Thyroid gland (tissue), 4 donors: Measurements from ENCODE around the gene TBC1D22A.

Experiments used
- POLR2A ChIP-seq, 2 donors: fragments of 450-650 bp; IDR thresholded peaks; one replicate each; pipeline ENCODE4 v1.6.1; 2017; ENCODE audit warnings: antibody characterized with exemption in 2 of 2, mild to moderate bottlenecking in 2 of 2, moderate library complexity in 1 of 2
- TF ChIP-seq, protein P1 (sequence below), 6 experiments: fragments of 200-600 bp in 3 of 6; fragments of 450-650 bp in 3 of 6; sonication (generic) in 3 of 6; IDR thresholded peaks; one replicate each; pipeline ENCODE4 v1.5.1; 2016 to 2019; ENCODE audit warnings: antibody characterized with exemption in 6 of 6, mild to moderate bottlenecking in 2 of 6, inconsistent platforms in 1 of 6, moderate library complexity in 1 of 6

DNA sequence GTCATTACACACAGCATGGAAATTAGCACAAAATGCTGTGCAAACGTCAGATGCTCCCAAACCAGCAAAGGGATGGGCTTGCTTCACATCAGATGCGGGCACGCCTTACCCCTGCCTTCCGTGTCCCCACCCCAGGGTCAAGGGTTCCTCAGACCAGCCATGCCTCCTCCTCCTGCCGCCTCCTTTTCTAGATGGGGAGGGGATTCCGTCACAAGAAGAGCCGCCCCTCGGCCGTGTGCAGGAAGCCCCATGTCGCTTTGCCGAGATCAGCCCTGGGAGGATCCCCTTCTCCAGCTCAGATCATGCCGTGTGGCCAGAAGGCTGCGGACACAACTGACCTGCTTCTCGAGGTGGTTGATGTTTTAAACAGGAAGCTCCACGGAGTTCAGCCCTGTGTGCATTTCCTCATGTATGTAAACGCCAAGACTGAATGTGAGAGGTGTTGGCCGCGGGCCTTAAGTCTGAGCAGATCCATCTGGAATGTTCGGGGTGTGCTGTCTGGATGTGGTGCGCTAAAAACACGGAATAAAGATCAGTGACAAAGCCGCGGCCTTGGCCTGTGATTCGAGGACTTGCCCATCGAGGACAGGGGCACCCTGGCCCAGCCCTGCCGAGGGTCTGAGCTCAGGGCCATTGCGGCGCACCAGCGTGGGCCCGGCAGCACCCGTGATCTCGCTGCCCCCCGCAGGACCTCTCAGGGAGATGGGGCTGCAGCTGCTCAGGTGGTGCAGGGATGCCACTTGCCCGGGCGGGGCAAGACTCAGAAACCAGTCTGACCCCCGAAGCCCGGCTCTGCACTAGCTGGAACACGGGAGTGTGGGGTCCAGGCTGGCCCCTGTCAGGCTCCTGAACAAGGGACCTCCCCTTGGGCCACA, 412.9 kb downstream of the TBC1D22A start:
- no peak for TF ChIP-seq POLR2A (IDR thresholded peaks at IDR 0.05)
- TF ChIP-seq, protein P1, sequence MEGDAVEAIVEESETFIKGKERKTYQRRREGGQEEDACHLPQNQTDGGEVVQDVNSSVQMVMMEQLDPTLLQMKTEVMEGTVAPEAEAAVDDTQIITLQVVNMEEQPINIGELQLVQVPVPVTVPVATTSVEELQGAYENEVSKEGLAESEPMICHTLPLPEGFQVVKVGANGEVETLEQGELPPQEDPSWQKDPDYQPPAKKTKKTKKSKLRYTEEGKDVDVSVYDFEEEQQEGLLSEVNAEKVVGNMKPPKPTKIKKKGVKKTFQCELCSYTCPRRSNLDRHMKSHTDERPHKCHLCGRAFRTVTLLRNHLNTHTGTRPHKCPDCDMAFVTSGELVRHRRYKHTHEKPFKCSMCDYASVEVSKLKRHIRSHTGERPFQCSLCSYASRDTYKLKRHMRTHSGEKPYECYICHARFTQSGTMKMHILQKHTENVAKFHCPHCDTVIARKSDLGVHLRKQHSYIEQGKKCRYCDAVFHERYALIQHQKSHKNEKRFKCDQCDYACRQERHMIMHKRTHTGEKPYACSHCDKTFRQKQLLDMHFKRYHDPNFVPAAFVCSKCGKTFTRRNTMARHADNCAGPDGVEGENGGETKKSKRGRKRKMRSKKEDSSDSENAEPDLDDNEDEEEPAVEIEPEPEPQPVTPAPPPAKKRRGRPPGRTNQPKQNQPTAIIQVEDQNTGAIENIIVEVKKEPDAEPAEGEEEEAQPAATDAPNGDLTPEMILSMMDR (IDR thresholded peaks at IDR 0.05), result no peak
